Measurements from ENCODE around the gene TRPM2.
"Not testable (repeated sequence)": the region's sequence is repeated elsewhere in the genome, so short reads cannot be mapped to it uniquely, and the experiment has no call there.

The TRPM2 gene

DNA sequence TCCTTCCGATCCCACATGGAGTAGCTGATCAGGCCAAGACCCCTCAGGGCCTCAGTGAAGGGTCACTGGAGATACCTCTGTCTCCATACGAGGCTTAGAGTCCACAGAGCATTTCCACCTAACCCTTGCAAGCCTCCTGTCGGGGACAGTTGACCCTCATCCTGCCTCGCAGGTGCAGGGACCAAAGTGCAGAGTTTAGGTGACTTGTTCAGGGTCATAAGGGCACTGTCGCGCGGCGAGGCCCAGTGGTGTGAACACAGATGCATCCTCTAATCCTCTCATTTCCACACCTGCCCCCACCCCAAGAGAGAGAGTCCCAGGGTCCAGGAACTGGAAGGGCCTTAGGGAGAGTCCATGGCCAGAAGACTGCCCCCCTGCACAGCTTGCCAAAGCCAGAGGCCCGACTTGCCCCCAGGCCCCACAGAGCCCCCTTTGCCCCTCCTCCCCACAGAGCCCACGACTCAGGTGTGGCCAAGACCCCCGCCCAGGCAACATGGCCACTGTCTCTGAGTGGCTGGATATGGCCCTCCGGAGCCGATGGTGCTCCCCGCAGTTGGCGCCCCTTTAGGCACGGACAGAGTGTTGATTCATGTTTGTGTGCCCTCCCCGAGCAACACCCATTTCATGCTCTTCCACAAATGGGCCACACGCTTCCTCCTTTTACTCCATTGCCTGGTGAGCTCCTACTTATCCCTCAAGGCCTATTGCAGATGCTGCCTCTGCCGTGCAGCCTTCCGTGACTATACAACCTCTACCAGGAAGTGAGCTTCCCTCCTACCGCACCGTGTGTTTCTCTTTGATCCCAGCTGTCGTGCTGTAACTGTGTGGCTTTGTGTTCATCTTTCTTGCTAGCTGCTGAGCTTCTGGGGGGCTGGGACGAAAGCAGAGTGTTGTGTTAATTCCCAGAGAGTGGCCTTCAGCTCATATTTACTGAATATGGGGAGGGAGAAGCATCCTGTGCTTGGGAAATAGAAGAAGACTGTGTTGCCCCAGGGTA, 1.7 kb downstream of the TRPM2 start:
- DNase-seq = peak in 1 of 2 donors; percentile 39
- peak overlapping the region; percentile 67 to 83 for H3K4me3 Mint-ChIP-seq
- H3K9me3 Mint-ChIP-seq = no peaks in the 10 kb centered on the region
- H3K4me1 Mint-ChIP-seq = peaks cover 64% of the 10 kb centered on the region
- peak; percentile 41 for ATAC-seq
- H3K27ac Mint-ChIP-seq = peak overlapping the region; percentile 79 to 92
- H3K27me3 Mint-ChIP-seq = peaks cover 17% of the 10 kb centered on the region

DNA sequence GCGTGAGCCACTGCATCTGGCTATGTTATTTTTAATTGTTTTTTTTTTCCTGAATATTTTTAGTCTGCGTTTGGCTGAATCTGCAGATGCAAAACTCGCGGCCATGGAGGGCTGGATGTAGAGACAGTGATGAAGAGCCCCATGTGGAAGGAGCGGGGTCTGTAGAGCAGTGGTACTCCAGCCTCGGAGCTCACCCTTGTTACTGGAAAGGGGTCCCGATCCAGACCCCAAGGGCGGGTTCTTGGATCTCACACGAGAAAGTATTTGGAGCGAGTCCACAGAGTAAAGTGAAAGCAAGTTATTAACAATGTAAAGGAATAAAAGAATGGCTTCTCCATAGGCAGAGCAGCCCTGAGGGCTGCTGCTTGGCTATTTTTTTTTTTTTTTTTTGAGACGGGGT, 2.7 kb downstream of the TRPM2 start:
- Mint-ChIP-seq H3K27me3 (peaks cover 12% of the 10 kb centered on the region), H3K27ac (no peak overlapping the region), H3K4me1 (peaks cover 62% of the 10 kb centered on the region)

DNA sequence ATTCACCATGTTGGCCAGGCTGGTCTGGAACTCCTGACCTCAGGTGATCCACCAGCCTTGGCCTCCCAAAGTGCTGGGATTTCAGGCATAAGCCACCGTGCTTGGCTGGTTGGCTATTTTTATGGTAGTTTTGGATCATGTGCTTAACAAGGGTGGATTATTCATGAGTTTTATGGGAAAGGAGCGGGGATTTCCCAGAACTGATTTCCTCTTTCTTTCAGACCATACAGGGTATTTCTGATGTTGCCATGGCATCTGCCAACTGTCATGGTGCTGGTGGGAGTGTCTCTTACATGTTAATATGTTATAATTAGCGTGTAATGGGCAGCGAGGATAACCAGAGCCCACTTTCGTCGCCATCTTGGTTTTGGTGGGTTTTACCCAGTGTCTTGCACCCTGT, 3.2 kb downstream of the TRPM2 start:
- peaks cover 60% of the 10 kb centered on the region for H3K4me1 Mint-ChIP-seq
- H3K27me3 Mint-ChIP-seq = peaks cover 7% of the 10 kb centered on the region
- peak overlapping the region in 1 of 2 donors; percentile 46 for H3K4me3 Mint-ChIP-seq
- DNase-seq (no peak), ATAC-seq (peak; percentile 16)
- no peak overlapping the region for H3K27ac Mint-ChIP-seq
- H3K9me3 Mint-ChIP-seq = no peaks in the 10 kb centered on the region

More for the DNA sequence above, 2.7 kb downstream of the TRPM2 start:
- DNase-seq (no peak), ATAC-seq (no peak)
- no peaks in the 10 kb centered on the region for H3K9me3 Mint-ChIP-seq
- peak overlapping the region; percentile 45 to 46 for H3K4me3 Mint-ChIP-seq

DNA sequence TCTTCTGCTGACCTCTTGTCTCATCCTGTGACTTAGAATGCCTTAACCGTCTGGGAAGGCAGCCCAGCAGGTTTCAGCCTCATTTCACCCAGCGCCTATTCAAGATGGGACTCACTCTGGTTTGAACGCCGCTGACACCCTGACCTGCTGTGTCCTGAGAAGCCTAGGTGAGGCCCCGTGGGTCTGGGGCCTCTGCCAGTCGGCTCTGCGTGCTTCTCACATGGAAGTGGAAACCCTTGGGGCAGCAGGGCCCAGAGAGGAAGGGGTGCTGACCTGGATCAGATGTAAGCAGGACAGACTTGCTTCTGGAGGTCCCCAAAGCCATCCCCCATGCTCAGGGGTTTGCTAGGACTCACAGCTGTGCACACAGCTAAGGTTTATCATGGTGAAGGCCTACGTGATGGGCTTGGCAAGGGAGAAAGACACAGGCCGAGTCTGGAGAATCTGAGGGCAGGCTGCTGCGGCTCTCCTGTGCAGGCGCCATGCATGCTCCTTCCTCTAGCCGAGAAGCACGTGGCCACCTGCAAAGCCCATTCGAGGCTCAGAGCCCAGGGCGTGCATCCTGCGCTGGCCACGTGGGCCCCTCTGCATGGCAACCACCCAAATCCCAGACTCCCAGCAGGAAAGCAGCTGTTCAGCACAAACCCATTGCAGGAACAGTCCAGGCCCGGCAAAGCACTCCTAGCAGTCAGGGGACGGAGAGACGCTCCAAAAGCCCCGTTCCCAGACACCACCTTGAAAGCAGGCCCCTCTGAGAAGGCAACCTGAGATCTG, 3.8 kb downstream of the TRPM2 start:
- no peak for ATAC-seq
- H3K27ac Mint-ChIP-seq = no peak overlapping the region

DNA sequence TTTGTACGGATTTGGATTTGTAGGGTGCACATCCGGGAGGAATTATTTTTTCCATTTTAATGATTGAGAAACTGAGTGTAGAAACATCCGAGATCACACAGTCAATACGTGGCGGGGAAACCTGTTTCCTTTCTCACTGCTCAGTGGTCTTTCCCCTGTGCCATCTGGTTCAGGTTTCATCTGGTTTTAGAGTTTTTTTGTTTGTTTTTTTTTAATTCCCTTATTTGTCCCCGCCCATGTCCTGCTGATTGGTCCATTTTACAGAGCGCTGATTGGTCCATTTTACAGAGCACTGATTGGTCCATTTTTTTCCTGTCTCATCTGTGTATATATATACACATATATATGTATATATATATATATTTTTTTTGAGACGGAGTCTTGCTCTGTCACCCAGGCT, 6.0 kb downstream of the TRPM2 start:
- no peak for DNase-seq
- Mint-ChIP-seq H3K4me3 (no peak overlapping the region), H3K27ac (no peak overlapping the region), H3K4me1 (peaks cover 42% of the 10 kb centered on the region), H3K27me3 (no peaks in the 10 kb centered on the region), H3K9me3 (peaks cover 7 to 13% of the 10 kb centered on the region in 2 donors)
- no peak for ATAC-seq

More for the DNA sequence above, 3.8 kb downstream of the TRPM2 start:
- Mint-ChIP-seq H3K9me3 (no peaks in the 10 kb centered on the region), H3K4me3 (no peak overlapping the region), H3K4me1 (peaks cover 55% of the 10 kb centered on the region), H3K27me3 (peaks cover under 1% of the 10 kb centered on the region)
- no peak for DNase-seq

DNA sequence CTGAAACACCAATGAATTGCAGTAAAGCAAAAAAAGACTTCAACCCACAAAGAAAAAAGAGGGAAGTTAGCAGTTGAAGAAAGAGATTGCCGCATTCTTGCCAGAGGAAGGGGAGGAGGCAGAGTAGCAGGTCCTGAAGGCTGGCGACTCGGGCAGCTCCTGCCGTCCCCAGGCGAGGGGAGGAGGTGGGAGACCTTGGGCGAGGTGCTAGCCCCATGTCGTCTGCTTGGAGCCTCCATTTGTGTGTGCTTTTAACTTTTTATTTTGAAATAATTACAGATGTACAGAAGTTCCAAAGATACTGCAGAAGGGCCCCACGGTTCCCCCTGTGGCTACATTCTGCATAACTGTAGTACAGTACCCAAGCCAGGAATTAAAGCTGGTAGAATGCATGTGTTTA, 6.7 kb downstream of the TRPM2 start:
- Mint-ChIP-seq H3K27ac (peak overlapping the region in 1 of 2 donors; percentile 20), H3K4me1 (peaks cover 34% of the 10 kb centered on the region), H3K27me3 (no peaks in the 10 kb centered on the region), H3K4me3 (peak overlapping the region in 1 of 2 donors; percentile 38), H3K9me3 (peaks cover 7 to 13% of the 10 kb centered on the region in 2 donors)
- no peak for ATAC-seq
- no peak for DNase-seq

DNA sequence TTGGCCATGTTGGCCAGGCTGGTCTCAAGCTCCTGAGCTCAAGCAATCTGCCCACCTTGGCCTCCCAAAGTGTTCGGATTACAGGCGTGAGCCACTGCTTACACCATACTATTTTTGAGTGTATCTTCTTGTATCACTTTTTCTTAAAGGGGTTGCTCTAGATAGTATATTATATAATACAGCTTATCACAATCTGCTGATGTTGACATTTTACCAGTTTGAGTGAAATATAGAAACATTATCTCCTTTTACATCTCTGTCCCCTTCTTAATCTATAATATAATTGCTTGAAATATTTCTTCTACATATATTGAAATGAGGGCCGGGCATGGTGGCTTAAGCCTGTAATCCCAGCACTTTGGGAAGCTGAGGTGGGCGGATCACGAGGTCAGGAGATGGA, 8.5 kb downstream of the TRPM2 start:
- not testable (repeated sequence) for H3K4me3 Mint-ChIP-seq, DNase-seq, H3K27me3 Mint-ChIP-seq, H3K27ac Mint-ChIP-seq, ATAC-seq
- Mint-ChIP-seq H3K4me1 (peaks cover 18% of the 10 kb centered on the region), H3K9me3 (peaks cover 7 to 13% of the 10 kb centered on the region in 2 donors)

DNA sequence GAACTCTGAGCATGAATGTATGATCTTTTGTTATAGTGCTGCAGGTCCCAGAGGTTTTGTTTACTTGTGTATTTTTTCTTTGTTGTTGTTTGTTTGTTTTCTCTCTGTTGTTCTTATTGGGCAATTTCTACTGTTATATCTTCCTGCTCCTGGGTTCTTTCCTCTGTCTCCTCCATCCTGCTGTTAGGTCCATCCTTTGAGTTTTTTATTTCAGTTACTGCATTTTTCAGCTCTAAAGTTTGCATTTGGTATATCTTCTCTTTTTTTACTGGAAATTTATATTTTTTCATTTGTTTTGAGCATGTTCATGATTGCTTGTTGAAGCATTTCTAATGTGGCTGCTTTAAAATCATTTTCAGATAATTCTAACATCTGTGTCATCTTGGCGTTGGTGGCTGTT, 9.9 kb downstream of the TRPM2 start:
- H3K27ac Mint-ChIP-seq = no peak overlapping the region
- H3K27me3 Mint-ChIP-seq = no peaks in the 10 kb centered on the region
- peaks cover 7 to 13% of the 10 kb centered on the region in 2 donors for H3K9me3 Mint-ChIP-seq
- ATAC-seq = no peak
- DNase-seq = no peak
- H3K4me1 Mint-ChIP-seq = peaks cover 15% of the 10 kb centered on the region
- H3K4me3 Mint-ChIP-seq = no peak overlapping the region

DNA sequence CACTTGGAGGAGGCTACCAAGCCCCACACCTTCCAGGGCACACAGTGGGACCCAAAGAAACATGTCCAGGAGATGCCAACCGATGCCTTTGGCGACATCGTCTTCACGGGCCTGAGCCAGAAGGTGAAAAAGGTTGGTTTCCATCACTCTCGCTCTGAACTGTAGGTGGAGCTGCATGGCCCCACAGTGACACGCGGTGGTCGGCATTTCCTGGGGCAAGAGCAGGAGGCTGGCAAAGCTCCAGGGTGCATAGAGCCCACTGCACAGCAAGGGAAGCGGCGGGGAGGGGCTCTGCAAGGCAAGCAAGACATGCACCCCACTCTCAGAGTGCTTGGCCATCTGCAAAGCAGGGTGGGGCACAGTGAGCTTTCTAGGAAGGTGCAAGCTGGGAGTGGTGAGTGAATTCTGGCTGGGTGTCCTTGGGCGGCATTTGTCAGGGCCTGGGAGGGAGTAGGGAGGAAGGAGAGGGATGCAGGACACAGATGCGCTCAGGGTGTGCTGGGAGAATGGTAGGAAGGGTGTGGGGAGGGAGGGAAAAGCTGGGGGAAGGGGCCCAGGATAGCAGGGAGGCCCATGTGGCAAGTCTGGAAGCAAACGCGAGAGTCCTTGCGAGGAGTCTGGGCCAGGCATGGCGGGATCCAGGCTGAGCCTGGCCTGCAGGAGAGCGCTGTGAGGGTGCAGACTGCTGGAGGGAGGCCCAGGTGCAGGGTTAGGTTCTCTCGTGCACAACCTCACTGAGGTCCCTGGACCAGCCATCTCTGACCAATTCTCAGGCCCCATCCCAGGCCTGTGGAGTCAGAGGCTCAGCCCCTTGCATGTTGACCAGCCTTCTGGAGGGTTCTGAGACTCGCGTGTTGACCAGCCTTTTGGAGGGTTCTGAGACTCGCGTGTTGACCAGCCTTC, 11.0 kb downstream of the TRPM2 start:
- Mint-ChIP-seq H3K4me3 (no peak overlapping the region), H3K27me3 (no peaks in the 10 kb centered on the region), H3K27ac (peak overlapping the region in 1 of 2 donors; percentile 81), H3K9me3 (peaks cover 7 to 13% of the 10 kb centered on the region in 2 donors), H3K4me1 (peaks cover 15% of the 10 kb centered on the region)
- no peak for ATAC-seq
- DNase-seq = peak in 1 of 2 donors; percentile 7

DNA sequence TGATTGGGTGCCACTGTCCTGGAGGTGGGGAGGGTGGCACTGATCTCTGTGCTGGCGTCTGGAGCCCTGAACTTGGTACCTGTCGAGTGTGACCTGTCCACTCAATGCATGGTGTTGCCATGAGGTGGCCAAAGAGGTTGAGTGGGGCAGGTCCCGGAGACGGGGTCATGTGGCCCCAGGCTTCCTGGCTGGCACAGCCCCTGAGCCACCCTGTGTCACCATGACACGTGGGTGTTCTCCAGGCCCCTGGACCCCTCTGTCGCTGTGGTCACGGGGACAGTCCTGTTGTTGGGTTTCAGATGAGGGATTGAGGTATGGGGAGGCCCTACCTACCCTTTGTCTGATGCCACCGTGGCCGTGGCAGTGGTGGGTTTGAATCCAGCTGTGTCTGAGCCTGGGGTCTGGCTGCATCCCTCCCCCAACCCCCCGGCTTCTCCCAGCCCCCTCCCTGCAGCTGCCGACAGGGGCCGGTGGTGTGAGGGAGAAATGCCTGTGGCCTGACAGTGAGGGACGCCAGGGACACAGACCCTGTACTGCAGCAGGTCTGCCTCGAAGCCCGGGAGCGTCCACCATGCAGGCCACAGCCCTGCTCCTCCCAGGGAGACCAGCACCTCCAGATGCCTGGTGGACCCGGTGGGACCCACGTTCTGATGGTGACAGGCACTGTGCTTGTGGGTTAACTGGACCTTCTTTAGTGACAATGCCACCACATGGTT, 12.0 kb downstream of the TRPM2 start:
- no peaks in the 10 kb centered on the region for H3K27me3 Mint-ChIP-seq
- H3K9me3 Mint-ChIP-seq = peaks cover 7 to 13% of the 10 kb centered on the region in 2 donors
- H3K4me3 Mint-ChIP-seq = no peak overlapping the region
- no peak overlapping the region for H3K27ac Mint-ChIP-seq
- DNase-seq = no peak
- H3K4me1 Mint-ChIP-seq = peaks cover 8% of the 10 kb centered on the region
- ATAC-seq = no peak

DNA sequence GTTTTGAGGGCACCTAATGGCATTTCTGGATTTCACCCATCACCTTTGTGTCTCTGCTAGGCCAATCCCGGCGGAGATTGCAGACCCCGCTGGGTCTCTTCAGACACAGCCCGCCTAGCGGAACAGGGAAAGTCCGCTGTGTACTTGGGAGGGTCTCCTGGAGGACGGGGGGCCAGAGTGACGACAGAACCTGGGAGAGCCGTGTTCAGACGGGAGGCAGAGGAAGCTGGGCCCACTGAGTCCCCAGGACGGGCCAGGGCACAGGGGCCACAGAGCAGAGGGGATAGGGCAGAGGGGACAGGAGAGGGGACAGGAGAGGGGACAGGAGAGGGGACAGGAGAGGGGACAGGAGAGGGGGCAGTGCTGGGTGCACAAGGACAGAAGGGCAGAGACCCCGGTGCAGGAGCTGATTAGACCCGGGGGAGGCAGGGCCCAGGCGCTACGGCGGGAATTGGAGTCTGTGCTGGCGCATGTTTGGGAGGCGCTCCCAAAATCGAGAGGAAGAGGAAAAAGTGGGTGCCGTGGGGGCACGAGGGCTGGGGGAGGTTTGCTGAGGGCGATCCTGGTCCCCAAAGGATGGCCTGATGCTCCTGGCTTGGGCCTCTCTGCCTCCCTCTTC, 12.7 kb downstream of the TRPM2 start:
- ATAC-seq (no peak), DNase-seq (no peak)
- Mint-ChIP-seq H3K9me3 (peaks cover 7 to 14% of the 10 kb centered on the region in 2 donors), H3K4me3 (no peak overlapping the region), H3K27ac (no peak overlapping the region), H3K27me3 (no peaks in the 10 kb centered on the region), H3K4me1 (peaks cover 8% of the 10 kb centered on the region)

DNA sequence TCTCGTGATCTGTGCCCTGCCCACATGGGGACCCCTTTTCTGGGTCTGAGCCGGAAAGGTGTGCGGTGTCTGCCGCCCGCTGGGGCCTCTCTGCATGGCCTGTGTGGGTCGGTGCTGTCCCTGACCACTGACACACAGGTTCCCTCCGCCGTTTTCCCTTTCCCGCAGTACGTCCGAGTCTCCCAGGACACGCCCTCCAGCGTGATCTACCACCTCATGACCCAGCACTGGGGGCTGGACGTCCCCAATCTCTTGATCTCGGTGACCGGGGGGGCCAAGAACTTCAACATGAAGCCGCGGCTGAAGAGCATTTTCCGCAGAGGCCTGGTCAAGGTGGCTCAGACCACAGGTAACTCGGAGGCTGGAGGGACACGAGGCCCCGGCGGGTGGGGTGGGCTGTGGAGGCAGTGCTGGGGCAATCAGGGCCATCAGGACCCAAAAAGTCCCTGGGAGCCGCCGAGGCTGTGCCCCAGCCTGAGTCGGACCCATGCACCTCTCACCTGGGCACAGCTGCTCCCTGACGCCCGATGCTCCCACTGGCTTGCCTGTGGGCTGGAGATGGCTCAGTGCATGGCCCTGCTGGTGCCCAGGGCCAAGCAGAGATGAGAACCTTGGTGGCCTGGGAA, 13.3 kb downstream of the TRPM2 start:
- Mint-ChIP-seq H3K27me3 (no peaks in the 10 kb centered on the region), H3K4me1 (peaks cover 8% of the 10 kb centered on the region), H3K4me3 (no peak overlapping the region), H3K27ac (no peak overlapping the region), H3K9me3 (peaks cover 7 to 20% of the 10 kb centered on the region in 2 donors)
- DNase-seq = no peak
- no peak for ATAC-seq

DNA sequence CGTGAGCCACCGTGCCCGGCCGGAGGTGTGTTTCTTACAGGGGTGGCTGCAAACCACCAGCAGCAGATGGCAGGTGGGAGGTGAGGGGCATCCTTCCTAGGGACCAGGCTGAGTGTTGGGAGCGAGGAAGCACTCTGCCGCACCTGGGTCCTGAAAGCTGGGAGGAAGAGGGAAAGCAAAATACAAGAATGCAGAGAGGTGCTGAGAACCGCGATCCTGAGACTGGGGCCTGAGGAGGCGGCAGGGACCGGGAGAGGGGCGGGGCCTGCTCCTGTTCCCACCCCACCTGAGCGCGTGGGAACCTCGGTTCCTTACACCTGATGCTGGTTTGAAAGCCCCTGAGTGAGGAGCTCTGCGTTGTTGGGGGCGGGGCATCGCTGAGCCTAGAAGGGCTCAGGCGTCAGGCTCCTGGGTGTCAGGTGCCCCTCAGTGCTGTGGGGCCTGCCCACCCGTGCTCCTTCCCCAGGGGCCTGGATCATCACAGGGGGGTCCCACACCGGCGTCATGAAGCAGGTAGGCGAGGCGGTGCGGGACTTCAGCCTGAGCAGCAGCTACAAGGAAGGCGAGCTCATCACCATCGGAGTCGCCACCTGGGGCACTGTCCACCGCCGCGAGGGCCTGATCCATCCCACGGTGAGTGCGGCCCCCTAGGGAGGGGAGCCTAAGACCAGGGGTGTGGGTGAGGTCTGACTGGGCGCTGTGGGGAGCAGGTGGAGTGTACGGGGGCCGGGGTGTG, 15.5 kb downstream of the TRPM2 start:
- ATAC-seq = peak; percentile 63
- no peak overlapping the region for H3K27ac Mint-ChIP-seq

More for the DNA sequence above, 15.5 kb downstream of the TRPM2 start:
- Mint-ChIP-seq H3K4me1 (peaks cover 5% of the 10 kb centered on the region), H3K4me3 (no peak overlapping the region), H3K9me3 (peaks cover 0 to 11% of the 10 kb centered on the region in 2 donors), H3K27me3 (no peaks in the 10 kb centered on the region)
- DNase-seq = no peak
